ENCODE data around the gene CD63. TPM values are rescaled to one million over a fixed set of nuclear protein-coding genes. Genes with fewer than 3 reads are reported as not detected.
A peak's percentile ranks its signal among the peaks of the same experiment; 100 is the strongest.

CD63 gene
- total and polyA plus RNA-seq, 9 of the 15 experiments (the other 6 are each of a cell fraction or from before 2014, with no cell fraction given), result 313 to 735 (median 433) TPM

DNA sequence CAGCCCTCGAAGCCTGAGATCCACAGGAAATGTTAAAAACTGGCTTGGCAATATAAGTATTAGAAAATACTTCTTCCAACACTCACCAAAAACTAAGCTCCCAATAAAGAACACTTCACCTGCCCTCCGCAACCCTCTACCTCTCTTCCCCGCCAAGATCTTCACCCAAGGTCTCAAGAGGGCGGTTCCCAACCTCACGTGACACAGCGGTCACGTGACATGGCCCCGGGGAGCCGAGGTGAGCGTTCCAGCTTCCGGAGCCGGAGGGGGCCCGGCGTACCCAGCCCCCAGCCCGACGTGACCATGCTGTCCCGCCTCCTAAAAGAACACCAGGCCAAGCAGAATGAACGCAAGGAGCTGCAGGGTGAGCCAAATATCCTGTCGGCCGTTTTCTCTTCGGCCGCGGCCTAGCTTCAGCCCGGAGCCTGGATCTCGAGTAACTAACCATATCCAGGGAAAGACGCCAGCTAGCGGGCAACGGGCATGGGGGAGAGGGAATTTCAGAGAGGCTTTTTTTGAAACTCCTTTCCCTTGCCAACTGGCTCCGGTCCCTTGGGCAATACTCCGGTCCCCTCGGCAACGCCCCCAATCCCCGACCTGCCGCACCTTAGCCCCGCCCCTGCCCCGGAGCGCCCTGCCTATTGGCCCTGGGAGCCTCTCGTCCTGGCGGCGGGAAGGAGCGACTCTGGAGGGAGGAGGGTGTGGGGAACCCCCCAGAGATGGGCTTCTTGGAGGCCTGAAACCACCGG is 12.8 kb downstream of the CD63 start, which contains the start of gene BLOC1S1 (continued):
- TF ChIP-seq, protein P1, sequence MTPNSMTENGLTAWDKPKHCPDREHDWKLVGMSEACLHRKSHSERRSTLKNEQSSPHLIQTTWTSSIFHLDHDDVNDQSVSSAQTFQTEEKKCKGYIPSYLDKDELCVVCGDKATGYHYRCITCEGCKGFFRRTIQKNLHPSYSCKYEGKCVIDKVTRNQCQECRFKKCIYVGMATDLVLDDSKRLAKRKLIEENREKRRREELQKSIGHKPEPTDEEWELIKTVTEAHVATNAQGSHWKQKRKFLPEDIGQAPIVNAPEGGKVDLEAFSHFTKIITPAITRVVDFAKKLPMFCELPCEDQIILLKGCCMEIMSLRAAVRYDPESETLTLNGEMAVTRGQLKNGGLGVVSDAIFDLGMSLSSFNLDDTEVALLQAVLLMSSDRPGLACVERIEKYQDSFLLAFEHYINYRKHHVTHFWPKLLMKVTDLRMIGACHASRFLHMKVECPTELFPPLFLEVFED (CRISPR knock-in tag; conservative IDR thresholded peaks at IDR 0.05), result 0 out of 2 replicates have a peak, but pooled peaks have one; percentile 1
- TF ChIP-seq, protein P2, sequence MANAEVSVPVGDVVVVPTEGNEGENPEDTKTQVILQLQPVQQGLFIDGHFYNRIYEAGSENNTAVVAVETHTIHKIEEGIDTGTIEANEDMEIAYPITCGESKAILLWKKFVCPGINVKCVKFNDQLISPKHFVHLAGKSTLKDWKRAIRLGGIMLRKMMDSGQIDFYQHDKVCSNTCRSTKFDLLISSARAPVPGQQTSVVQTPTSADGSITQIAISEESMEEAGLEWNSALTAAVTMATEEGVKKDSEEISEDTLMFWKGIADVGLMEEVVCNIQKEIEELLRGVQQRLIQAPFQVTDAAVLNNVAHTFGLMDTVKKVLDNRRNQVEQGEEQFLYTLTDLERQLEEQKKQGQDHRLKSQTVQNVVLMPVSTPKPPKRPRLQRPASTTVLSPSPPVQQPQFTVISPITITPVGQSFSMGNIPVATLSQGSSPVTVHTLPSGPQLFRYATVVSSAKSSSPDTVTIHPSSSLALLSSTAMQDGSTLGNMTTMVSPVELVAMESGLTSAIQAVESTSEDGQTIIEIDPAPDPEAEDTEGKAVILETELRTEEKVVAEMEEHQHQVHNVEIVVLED (CRISPR knock-in tag; IDR thresholded peaks at IDR 0.05), result peak; percentile 55; the same call in 1 of the 2 replicates
- TF ChIP-seq EHMT2 (IDR thresholded peaks at IDR 0.05) (0 out of 2 replicates have a peak, but pooled peaks have one; percentile 39), PHF21A (IDR thresholded peaks at IDR 0.05; ENCODE audit: borderline replicate concordance, low read depth) (peak; percentile 81), CCAR2 (IDR thresholded peaks at IDR 0.05; ENCODE audit: low read depth, low read length) (no peak), IFI16 (CRISPR knock-in tag; IDR thresholded peaks at IDR 0.05) (no peak), POLR2B (IDR thresholded peaks at IDR 0.05; ENCODE audit: low read depth, partially characterized antibody) (peak; percentile 49), ELF2 (CRISPR knock-in tag; IDR thresholded peaks at IDR 0.05) (peak; percentile 85), POLR2G (IDR thresholded peaks at IDR 0.05; ENCODE audit: low read depth, low read length) (peak; percentile 77), ZC3H8 (IDR thresholded peaks at IDR 0.05) (no peak), ZBTB7A (IDR thresholded peaks at IDR 0.05; ENCODE audit: borderline replicate concordance, control insufficient read depth, low read depth, low read length) (peak; percentile 52; the same call in 1 of the 2 replicates), SPI1 (IDR thresholded peaks at IDR 0.05; ENCODE audit: borderline replicate concordance, low read depth, low read length) (no peak), PCBP2 (IDR thresholded peaks at IDR 0.05; ENCODE audit: low read depth, low read length, poor library complexity, severe bottlenecking) (no peak), ZNF445 (CRISPR knock-in tag; IDR thresholded peaks at IDR 0.05; ENCODE audit: low read depth) (no peak)
- TF ChIP-seq, protein P3, sequence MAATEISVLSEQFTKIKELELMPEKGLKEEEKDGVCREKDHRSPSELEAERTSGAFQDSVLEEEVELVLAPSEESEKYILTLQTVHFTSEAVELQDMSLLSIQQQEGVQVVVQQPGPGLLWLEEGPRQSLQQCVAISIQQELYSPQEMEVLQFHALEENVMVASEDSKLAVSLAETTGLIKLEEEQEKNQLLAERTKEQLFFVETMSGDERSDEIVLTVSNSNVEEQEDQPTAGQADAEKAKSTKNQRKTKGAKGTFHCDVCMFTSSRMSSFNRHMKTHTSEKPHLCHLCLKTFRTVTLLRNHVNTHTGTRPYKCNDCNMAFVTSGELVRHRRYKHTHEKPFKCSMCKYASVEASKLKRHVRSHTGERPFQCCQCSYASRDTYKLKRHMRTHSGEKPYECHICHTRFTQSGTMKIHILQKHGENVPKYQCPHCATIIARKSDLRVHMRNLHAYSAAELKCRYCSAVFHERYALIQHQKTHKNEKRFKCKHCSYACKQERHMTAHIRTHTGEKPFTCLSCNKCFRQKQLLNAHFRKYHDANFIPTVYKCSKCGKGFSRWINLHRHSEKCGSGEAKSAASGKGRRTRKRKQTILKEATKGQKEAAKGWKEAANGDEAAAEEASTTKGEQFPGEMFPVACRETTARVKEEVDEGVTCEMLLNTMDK (IDR thresholded peaks at IDR 0.05; ENCODE audit: borderline replicate concordance, insufficient read depth, low read depth, low read length, poor library complexity, severe bottlenecking), result peak; percentile 67
- TF ChIP-seq, protein P4, sequence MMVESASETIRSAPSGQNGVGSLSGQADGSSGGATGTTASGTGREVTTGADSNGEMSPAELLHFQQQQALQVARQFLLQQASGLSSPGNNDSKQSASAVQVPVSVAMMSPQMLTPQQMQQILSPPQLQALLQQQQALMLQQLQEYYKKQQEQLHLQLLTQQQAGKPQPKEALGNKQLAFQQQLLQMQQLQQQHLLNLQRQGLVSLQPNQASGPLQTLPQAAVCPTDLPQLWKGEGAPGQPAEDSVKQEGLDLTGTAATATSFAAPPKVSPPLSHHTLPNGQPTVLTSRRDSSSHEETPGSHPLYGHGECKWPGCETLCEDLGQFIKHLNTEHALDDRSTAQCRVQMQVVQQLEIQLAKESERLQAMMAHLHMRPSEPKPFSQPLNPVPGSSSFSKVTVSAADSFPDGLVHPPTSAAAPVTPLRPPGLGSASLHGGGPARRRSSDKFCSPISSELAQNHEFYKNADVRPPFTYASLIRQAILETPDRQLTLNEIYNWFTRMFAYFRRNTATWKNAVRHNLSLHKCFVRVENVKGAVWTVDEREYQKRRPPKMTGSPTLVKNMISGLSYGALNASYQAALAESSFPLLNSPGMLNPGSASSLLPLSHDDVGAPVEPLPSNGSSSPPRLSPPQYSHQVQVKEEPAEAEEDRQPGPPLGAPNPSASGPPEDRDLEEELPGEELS (CRISPR knock-in tag; IDR thresholded peaks at IDR 0.05; ENCODE audit: borderline replicate concordance), result no peak

Data from K562 (cell line).